Peyer's patch (tissue), 4 donors: ENCODE data around the gene SLC35A2.

Experiments used
- POLR2A ChIP-seq, 2 donors: fragments of 450-650 bp; IDR thresholded peaks; one replicate each; pipeline ENCODE4 v1.5.1; 2017; ENCODE audit warnings: antibody characterized with exemption in 2 of 2, mild to moderate bottlenecking in 2 of 2, moderate library complexity in 2 of 2
- TF ChIP-seq, protein P1 (sequence below), 6 experiments: fragments of 450-650 bp in 4 of 6; fragments of 200-600 bp in 2 of 6; sonication (generic) in 1 of 6; IDR thresholded peaks; one replicate each; pipeline ENCODE4 v1.5.1; 2017 to 2019; ENCODE audit warnings: antibody characterized with exemption in 6 of 6, mild to moderate bottlenecking in 3 of 6, moderate library complexity in 1 of 6

- TF ChIP-seq, protein P1, sequence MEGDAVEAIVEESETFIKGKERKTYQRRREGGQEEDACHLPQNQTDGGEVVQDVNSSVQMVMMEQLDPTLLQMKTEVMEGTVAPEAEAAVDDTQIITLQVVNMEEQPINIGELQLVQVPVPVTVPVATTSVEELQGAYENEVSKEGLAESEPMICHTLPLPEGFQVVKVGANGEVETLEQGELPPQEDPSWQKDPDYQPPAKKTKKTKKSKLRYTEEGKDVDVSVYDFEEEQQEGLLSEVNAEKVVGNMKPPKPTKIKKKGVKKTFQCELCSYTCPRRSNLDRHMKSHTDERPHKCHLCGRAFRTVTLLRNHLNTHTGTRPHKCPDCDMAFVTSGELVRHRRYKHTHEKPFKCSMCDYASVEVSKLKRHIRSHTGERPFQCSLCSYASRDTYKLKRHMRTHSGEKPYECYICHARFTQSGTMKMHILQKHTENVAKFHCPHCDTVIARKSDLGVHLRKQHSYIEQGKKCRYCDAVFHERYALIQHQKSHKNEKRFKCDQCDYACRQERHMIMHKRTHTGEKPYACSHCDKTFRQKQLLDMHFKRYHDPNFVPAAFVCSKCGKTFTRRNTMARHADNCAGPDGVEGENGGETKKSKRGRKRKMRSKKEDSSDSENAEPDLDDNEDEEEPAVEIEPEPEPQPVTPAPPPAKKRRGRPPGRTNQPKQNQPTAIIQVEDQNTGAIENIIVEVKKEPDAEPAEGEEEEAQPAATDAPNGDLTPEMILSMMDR (IDR thresholded peaks at IDR 0.05) = no peak
- no peak for TF ChIP-seq POLR2A (IDR thresholded peaks at IDR 0.05)
These were observed 23.8 kb upstream of the SLC35A2 start for GRCh38 chrX:48935301-48935670.
